ENCODE results near the gene BSX.

The BSX gene

GRCh38 chr11:122951211-122951610, 30.4 kb downstream of the BSX start:
- no peak for DNase-seq

DNA sequence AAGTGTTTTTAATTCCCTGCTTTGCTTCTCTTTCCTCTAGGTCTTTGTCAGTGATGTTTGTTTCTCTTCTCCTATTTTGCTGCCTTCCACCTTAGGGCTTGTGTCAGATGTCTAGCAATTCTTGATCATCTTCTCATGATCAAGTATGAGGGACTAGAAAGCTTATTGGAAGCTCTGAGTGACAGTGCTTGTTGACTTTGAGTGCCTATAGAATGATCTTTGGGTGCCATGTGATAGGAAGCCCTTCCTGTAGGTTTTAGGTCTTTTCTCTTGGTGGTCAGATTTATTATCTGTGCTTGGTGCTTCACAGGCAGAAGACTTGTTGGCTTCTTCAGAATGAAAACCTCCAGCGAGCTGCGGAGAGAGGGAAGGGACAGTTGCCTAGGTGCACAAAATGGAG, 43.1 kb downstream of the BSX start:
- no peak for DNase-seq

- no peak for DNase-seq
These were observed 43.7 kb downstream of the BSX start for GRCh38 chr11:122937983-122938382.

DNA sequence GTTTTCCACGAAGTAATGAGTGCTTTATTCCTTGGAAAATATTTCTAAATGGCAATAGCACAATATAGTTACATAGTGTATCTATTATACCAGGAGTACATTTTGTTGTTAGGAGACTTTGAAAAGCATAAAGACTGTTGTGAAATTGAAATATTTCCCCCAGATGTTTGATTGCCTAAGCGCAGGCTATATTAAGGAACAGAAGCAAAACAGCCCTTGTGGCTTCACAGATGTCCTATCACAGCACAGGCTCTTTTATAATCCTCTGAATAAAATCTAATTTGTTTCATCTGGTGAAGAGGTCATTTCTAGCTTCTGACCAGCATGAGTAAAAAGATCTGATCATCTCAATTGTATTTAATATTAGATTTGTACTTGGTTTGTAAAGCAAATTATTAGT, 48.2 kb downstream of the BSX start:
- DNase-seq = no peak

- no peak for DNase-seq
These were observed 50.1 kb downstream of the BSX start for GRCh38 chr11:122931510-122931909.
